GM12878 (cell line): Measurements from ENCODE around the gene SPON2. TPM values are rescaled to one million over a fixed set of nuclear protein-coding genes. Genes with fewer than 3 reads are reported as not detected.
A peak's percentile ranks its signal among the peaks of the same experiment; 100 is the strongest.

Experiments used
- ATAC-seq: fragments of 200-7000 bp; cut with Tn5 transposase; 3 replicates; pipeline ENCODE4 v1.9.1; 2020; ENCODE audit warnings: mild to moderate bottlenecking, moderate library complexity
- BruUV-seq: library from RNA; stranded (reverse); fragments of 400-500 nt; replicated peaks from 2 replicates; lab custom pipeline; 2021; lab: Mats Ljungman, UMichigan
- CTCF ChIA-PET: fragments of 300-600 bp; sonication (Branson Sonifier 250); formaldehyde crosslinking; extraction: SDS; loops from one replicate; lab custom pipeline; 2021; ENCODE audit warnings: inconsistent platforms; lab: Yijun Ruan, JAX
- POLR2A ChIA-PET: fragments of 350-600 bp; formaldehyde crosslinking; extraction: SDS; loops from one replicate; lab custom pipeline; 2021; ENCODE audit warnings: inconsistent platforms; lab: Charles Lee
- RAD21 ChIA-PET: fragments of 300-600 bp; sonication (Branson Sonifier 250); formaldehyde crosslinking; loops from one replicate; lab custom pipeline; 2023; ENCODE audit warnings: antibody characterized with exemption; ENCODE audit not compliant: unreplicated experiment; lab: Charles Lee
- SMC1A ChIA-PET: fragments of 300-600 bp; sonication (Branson Sonifier 250); formaldehyde crosslinking; loops from one replicate; lab custom pipeline; 2023; ENCODE audit not compliant: unreplicated experiment, uncharacterized antibody; lab: Charles Lee
- DNase-seq: peaks from one replicate; pipeline ENCODE4 v3.0.0-alpha.2; 2011; ENCODE audit warnings: low read depth, low spot score
- FAIRE-seq: peaks from 3 replicates; lab custom pipeline; 2011; peaks lifted over from hg19 to GRCh38; lab: Jason Lieb, UNC
- H2AFZ ChIP-seq: 2 replicates; pipeline ENCODE4 v1.6.0; 2011; ENCODE audit warnings: low read depth, low read length, control low read depth; ENCODE audit not compliant: control insufficient read depth
- H3K27ac ChIP-seq: 2 replicates; pipeline ENCODE4 v1.5.1; 2011; ENCODE audit warnings: control low read depth; ENCODE audit not compliant: control insufficient read depth, insufficient read depth
- H3K27me3 ChIP-seq, 2 experiments: replicated peaks in 1 of 2; 2 replicates each; pipeline versions ENCODE4 v1.6.0 to v1.6.1; 2011; ENCODE audit warnings: low read length in 1 of 2; ENCODE audit not compliant: control insufficient read depth in 2 of 2, insufficient read depth in 2 of 2
- H3K36me3 ChIP-seq, 2 experiments: 2 replicates each; pipeline ENCODE4 v1.5.1; 2011; ENCODE audit warnings: low read length in 1 of 2; ENCODE audit not compliant: control insufficient read depth in 2 of 2, insufficient read depth in 2 of 2
- H3K4me1 ChIP-seq: 2 replicates; pipeline ENCODE4 v1.6.1; 2011; ENCODE audit warnings: mild to moderate bottlenecking, low read length, moderate library complexity, mixed read lengths; ENCODE audit not compliant: control insufficient read depth, insufficient read depth
- H3K4me2 ChIP-seq: 2 replicates; pipeline ENCODE4 v1.6.0; 2011; ENCODE audit warnings: control low read depth; ENCODE audit not compliant: control insufficient read depth, insufficient read depth
- H3K4me3 ChIP-seq: fragments of 200-600 bp; sonication (generic); 2 replicates; pipeline ENCODE4 v1.5.1; 2016
- H3K79me2 ChIP-seq: 2 replicates; pipeline ENCODE4 v1.6.0; 2011; ENCODE audit warnings: low read length; ENCODE audit not compliant: control insufficient read depth, insufficient read depth
- H3K9ac ChIP-seq: 2 replicates; pipeline ENCODE4 v1.8.0; 2011; ENCODE audit warnings: low read length, control low read depth, mixed read lengths; ENCODE audit not compliant: control insufficient read depth, insufficient read depth
- H3K9me3 ChIP-seq: replicated peaks from 3 replicates; pipeline ENCODE4 v1.5.1; 2011; ENCODE audit warnings: mild to moderate bottlenecking, low read length; ENCODE audit not compliant: control insufficient read depth, insufficient read depth
- H4K20me1 ChIP-seq: 2 replicates; pipeline ENCODE4 v1.6.0; 2011; ENCODE audit not compliant: control insufficient read depth, insufficient read depth
- ATF2 ChIP-seq: IDR thresholded peaks from 2 replicates; pipeline ENCODE4 v1.6.1; 2012; ENCODE audit warnings: low read length, inconsistent platforms
- BCL11A ChIP-seq: IDR thresholded peaks from 2 replicates; pipeline ENCODE4 v1.6.1; 2011; ENCODE audit warnings: low read depth, low read length
- BCL3 ChIP-seq: IDR thresholded peaks from 2 replicates; pipeline ENCODE4 v1.6.1; 2011; ENCODE audit warnings: borderline replicate concordance, low read depth, mild to moderate bottlenecking, moderate library complexity, low read length; ENCODE audit not compliant: insufficient read depth, poor library complexity, severe bottlenecking
- CBX3 ChIP-seq: fragments of 200-600 bp; sonication (generic); IDR thresholded peaks from 2 replicates; pipeline ENCODE4 v1.6.1; 2016; ENCODE audit warnings: low read depth, borderline replicate concordance
- EGR1 ChIP-seq, 2 experiments: IDR thresholded peaks; 1 replicate in 1 of 2; 2 replicates in 1 of 2; pipeline ENCODE4 v1.6.1; 2011 to 2012; ENCODE audit warnings: low read depth in 2 of 2, low read length in 2 of 2, borderline replicate concordance in 1 of 2, mild to moderate bottlenecking in 1 of 2, moderate library complexity in 1 of 2
- HDAC2 ChIP-seq: fragments of 200-600 bp; sonication (generic); IDR thresholded peaks from 2 replicates; pipeline ENCODE4 v1.6.1; 2017
- HSF1 ChIP-seq: fragments of 150-350 bp; IDR thresholded peaks from 2 replicates; pipeline ENCODE4 v1.6.1; 2014; ENCODE audit warnings: mild to moderate bottlenecking, low read depth, low read length
- MXI1 ChIP-seq: fragments of 150-350 bp; IDR thresholded peaks from 2 replicates; pipeline ENCODE4 v1.6.1; 2011; ENCODE audit warnings: low read depth, mild to moderate bottlenecking, inconsistent platforms, low read length, improper control_type of control experiment
- NBN ChIP-seq: fragments of 450-650 bp; IDR thresholded peaks from 2 replicates; pipeline ENCODE4 v1.6.1; 2016
- POLR2AphosphoS2 ChIP-seq: IDR thresholded peaks from 2 replicates; pipeline ENCODE4 v1.6.1; 2011; ENCODE audit warnings: low read depth, mild to moderate bottlenecking, low read length, improper control_type of control experiment, moderate library complexity
- RAD51 ChIP-seq: fragments of 450-650 bp; IDR thresholded peaks from 2 replicates; pipeline ENCODE4 v1.6.1; 2016; ENCODE audit warnings: moderate library complexity, mild to moderate bottlenecking, inconsistent platforms
- RUNX3 ChIP-seq: IDR thresholded peaks from 2 replicates; pipeline ENCODE4 v1.6.1; 2012; ENCODE audit warnings: low read length, inconsistent platforms
- SPI1 ChIP-seq: IDR thresholded peaks from 2 replicates; pipeline ENCODE4 v1.6.1; 2011; ENCODE audit warnings: low read depth, mild to moderate bottlenecking, low read length, moderate library complexity, borderline replicate concordance; ENCODE audit not compliant: insufficient read depth
- ZSCAN29 ChIP-seq: fragments of 450-650 bp; IDR thresholded peaks from 2 replicates; pipeline ENCODE4 v1.6.1; 2017; ENCODE audit warnings: mild to moderate bottlenecking, moderate library complexity
- WGBS: methylation state at CpG from one replicate; pipeline ENCODE4 v1.1.6; 2016; ENCODE audit warnings: low lambda C conversion rate; ENCODE audit not compliant: insufficient replicate concordance, insufficient coverage; ENCODE audit errors: missing lambda C conversion rate; 5-methylcytosine and 5-hydroxymethylcytosine counted together
- in situ Hi-C: fragments of 300-500 bp; cut with MboI; formaldehyde crosslinking; loops from 9 replicates; pipeline ENCODE4 v1.14.3; 2018; ENCODE audit warnings: mixed read lengths
- intact Hi-C: fragments of 100-400 bp; cut with micrococcal nuclease; formaldehyde crosslinking; loops from one replicate; pipeline ENCODE4 v1.14.2; 2022; ENCODE audit not compliant: unreplicated experiment
- polyA plus RNA-seq, 11 experiments: library from polyadenylated mRNA; depleted of rRNA in 4 of 11; unstranded in 6 of 11; stranded (reverse) in 5 of 11; fragments of >200 nt; fragmentation: Nextera tagmentation in 4 of 11; fragmentation: Illumina TruSeq in 1 of 11; extraction: Ambion mirVana in 4 of 11; extraction: Trizol in 1 of 11; gene quantifications; 1 replicate in 1 of 11; 2 replicates in 10 of 11; pipeline versions ENCODE4 v1.2.1 to v1.2.3, GENCODE V29; 2011 to 2016; ENCODE audit warnings: inconsistent platforms in 2 of 11, missing spikeins in 2 of 11, low read depth in 1 of 11
- total RNA-seq, 4 experiments: library from RNA; depleted of rRNA in 3 of 4; stranded (reverse); fragments of >200 nt in 3 of 4; fragmentation: Illumina TruSeq in 1 of 4; extraction: Trizol in 1 of 4; gene quantifications; 2 replicates each; pipeline versions ENCODE4 v1.2.1 to v1.2.3, GENCODE V29; 2013 to 2021

The SPON2 gene
- total and polyA plus RNA-seq, 10 of the 15 experiments (the other 5 are each of a cell fraction or from before 2014, with no cell fraction given) = 1.1 to 11.2 (median 7.3) TPM

GRCh38 chr4:1169171-1169671, 3.2 kb downstream of the SPON2 start (continued):
- TF ChIP-seq RAD51 (no peak), NBN (no peak), BCL11A (no peak), RUNX3 (no peak), ATF2 (no peak), BCL3 (no peak)
- TF ChIP-seq, all 136 proteins: peak for 0

- RAD21 ChIA-PET = interaction anchor here (0.6 to 1.9 kb wide), 16 partner anchors 15 to 179 kb away, joined by 3 to 16 read pairs (median 4); partner anchors contain the start of gene UVSSA
- FAIRE-seq = no peak
- H3K36me3 ChIP-seq = no peaks in the 10 kb centered on the region
- TF ChIP-seq HSF1 = no peak
- TF ChIP-seq ZSCAN29 = no peak
- TF ChIP-seq EGR1 (IDR thresholded peaks at IDR 0.05; ENCODE audit: borderline replicate concordance in 1 of 2, low read depth in 2 of 2, low read length in 2 of 2) = no peak
- no peak for TF ChIP-seq POLR2AphosphoS2
- TF ChIP-seq CBX3 = no peak
- TF ChIP-seq SPI1 = no peak
- TF ChIP-seq HDAC2 = no peak
- no peak for TF ChIP-seq MXI1
- H3K27me3 ChIP-seq = peaks cover 0 to 9% of the 10 kb centered on the region in 2 experiments; a peak in 2 of 4 replicates
- 74% methylated on average over 21 of the region's 21 CpGs for WGBS
- POLR2A ChIA-PET = interaction anchor here (1.1 to 1.4 kb wide), 3 partner anchors 16 to 51 kb away, joined by 3 to 6 read pairs (median 5); no protein-coding TSS in a partner anchor
- H3K4me1 ChIP-seq = peaks cover 20% of the 10 kb centered on the region
- no peak overlapping the region for H3K27ac ChIP-seq
- SMC1A ChIA-PET = interaction anchor here (0.6 to 2.5 kb wide), 10 partner anchors 16 to 178 kb away, joined by 3 to 26 read pairs (median 6); partner anchors contain the start of gene UVSSA
- peak overlapping the region; percentile 91 for H3K4me2 ChIP-seq
- in situ Hi-C loops (loop anchor here (5.0 kb wide), 1 partner anchor 99 kb away; no protein-coding TSS in a partner anchor), intact Hi-C loops (no loop called here)
- BruUV-seq = no TSS peak
- no peaks in the 10 kb centered on the region for H4K20me1 ChIP-seq
- no peaks in the 10 kb centered on the region for H3K79me2 ChIP-seq
- peak overlapping the region; percentile 85; the same call in 1 of the 2 replicates for H3K4me3 ChIP-seq
- no peak for DNase-seq
- H2AFZ ChIP-seq = no peak overlapping the region
- peak overlapping the region; percentile 86; the same call in 1 of the 2 replicates for H3K9ac ChIP-seq
- peaks cover 3% of the 10 kb centered on the region; the same call in 2 of the 3 replicates for H3K9me3 ChIP-seq
- ATAC-seq = peak; percentile 3; the same call in 1 of the 3 replicates
- CTCF ChIA-PET = interaction anchor here (0.7 to 4.7 kb wide), 17 partner anchors 9 to 178 kb away, joined by 3 to 66 read pairs (median 4); partner anchors contain the start of gene UVSSA
Measured at GRCh38 chr4:1168191-1169101, 3.9 kb downstream of the SPON2 start.
